ENCODE measurements around the gene CIB1. TPM values are rescaled to one million over a fixed set of nuclear protein-coding genes. Genes with fewer than 3 reads are reported as not detected.

The CIB1 gene
- total and polyA plus RNA-seq, 12 donors: 70.5 to 144 (median 79.7) TPM

DNA sequence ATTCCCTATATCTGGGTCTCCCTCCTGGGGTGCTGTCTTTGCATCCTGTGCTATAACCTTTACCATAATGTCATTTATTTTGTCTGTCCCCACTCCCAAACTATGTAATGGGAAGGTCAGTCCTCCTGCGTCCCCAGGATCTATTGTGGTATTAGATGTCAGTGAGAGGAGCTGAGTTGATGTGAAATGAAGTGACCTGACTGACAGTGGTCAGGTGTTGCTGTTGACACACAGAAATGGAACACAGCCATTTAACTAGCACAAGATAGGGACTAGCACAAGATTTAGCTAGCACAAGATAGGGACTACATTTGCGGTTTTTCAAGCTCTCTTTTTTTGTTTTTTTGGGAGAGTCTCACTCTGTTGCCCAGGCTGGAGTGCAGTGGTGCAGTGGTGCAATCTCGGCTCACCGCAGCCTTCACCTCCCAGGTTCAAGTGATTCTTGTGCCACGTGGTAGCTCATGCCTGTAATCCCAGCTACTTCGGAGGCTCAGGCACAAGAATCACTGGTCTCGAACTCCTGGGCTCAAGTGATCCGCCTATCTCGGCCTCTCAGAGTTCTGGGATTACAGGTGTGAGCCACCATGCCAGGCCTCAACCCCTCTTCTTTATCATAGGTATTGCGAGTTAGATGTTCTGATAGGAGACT is 36.9 kb upstream of the CIB1 start:
- Histone ChIP-seq H3K9me3 (no peaks in the 10 kb centered on the region), H3K27ac (peak overlapping the region in 3 of 10 donors; percentile 22 to 49 (median 31)), H3K27me3 (no peaks in the 10 kb centered on the region), H3K36me3 (peaks cover 0 to 84% (median 21%) of the 10 kb centered on the region in 9 donors), H3K4me1 (peaks cover 15 to 67% (median 57%) of the 10 kb centered on the region in 9 donors), H3K4me3 (no peak overlapping the region)
- intact Hi-C loops (cut with DNase I): no loop called here
- DNase-seq: no peak
- WGBS, 2 donors: 82 to 83% methylated on average over 10 of the region's 10 CpGs
- ATAC-seq: no peak
- TF ChIP-seq, protein P1, sequence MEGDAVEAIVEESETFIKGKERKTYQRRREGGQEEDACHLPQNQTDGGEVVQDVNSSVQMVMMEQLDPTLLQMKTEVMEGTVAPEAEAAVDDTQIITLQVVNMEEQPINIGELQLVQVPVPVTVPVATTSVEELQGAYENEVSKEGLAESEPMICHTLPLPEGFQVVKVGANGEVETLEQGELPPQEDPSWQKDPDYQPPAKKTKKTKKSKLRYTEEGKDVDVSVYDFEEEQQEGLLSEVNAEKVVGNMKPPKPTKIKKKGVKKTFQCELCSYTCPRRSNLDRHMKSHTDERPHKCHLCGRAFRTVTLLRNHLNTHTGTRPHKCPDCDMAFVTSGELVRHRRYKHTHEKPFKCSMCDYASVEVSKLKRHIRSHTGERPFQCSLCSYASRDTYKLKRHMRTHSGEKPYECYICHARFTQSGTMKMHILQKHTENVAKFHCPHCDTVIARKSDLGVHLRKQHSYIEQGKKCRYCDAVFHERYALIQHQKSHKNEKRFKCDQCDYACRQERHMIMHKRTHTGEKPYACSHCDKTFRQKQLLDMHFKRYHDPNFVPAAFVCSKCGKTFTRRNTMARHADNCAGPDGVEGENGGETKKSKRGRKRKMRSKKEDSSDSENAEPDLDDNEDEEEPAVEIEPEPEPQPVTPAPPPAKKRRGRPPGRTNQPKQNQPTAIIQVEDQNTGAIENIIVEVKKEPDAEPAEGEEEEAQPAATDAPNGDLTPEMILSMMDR (IDR thresholded peaks at IDR 0.05): no peak

DNA sequence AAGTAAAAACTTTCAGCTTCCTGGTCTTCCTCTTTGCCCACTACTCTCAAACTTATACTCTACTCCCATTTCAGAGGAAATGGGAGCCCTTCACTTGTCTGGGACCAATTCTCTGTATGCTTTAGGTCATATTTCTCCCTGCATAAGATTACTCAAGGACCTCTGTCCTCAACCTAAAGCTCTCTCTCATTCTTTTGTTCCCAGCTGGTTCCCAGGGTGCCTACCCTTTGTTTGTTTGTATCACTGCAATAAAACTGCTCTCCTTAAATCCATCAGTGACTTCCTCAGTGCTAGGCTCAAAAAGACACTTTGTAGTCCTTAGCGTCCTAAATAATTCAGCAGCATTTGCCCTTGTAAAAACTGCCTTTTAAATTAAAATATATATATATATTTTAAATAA is 34.7 kb upstream of the CIB1 start:
- Histone ChIP-seq H3K4me1 (peaks cover 15 to 79% (median 65%) of the 10 kb centered on the region in 9 donors), H3K27ac (no peak overlapping the region), H3K27me3 (no peaks in the 10 kb centered on the region), H3K4me3 (no peak overlapping the region), H3K9me3 (no peaks in the 10 kb centered on the region), H3K36me3 (peaks cover 0 to 64% (median 21%) of the 10 kb centered on the region in 9 donors)
- TF ChIP-seq, protein P1 (IDR thresholded peaks at IDR 0.05): no peak
- 80 to 90% methylated on average over 1 of the region's 1 CpG for WGBS, 2 donors
- ATAC-seq (no peak), DNase-seq (no peak)
- intact Hi-C loops (cut with DNase I): loop anchor here in 3 of 10 donors (2.0 to 5.0 kb wide), 2 partner anchors 36 kb away; partner anchors contain the start of genes CIB1 (in 3 of the 3) and GDPGP1 (in 2 of the 3)

DNA sequence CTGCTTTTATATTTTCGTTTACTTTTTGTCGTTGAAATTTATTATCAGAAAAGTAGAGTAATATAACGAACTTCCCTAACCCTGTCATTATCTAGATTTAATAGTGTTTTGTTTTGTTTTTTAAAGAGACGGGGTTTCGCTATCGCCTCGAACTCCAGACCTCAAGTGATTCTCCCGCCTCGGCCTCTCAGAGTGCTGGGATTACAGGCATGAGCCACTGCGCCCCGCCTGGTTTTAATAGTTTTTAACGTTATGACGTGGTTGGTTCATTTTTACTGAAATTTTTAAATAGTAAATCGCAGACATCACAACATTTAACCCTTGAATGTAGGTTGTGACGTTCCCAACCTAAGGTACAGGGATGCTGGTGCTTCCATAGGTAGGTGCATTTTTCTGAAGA is 32.7 kb upstream of the CIB1 start:
- no peak for DNase-seq
- peak overlapping the region in 9 of 10 donors; percentile 93 to 99 (median 96) for H3K27ac ChIP-seq
- intact Hi-C loops (cut with DNase I): loop anchor here in 2 of 10 donors (5.0 kb wide), 1 partner anchor 34 kb away; the partner anchor contains the start of genes CIB1 (in 2 of the 2) and GDPGP1 (in 2 of the 2)
- peaks cover 0 to 45% (median 19%) of the 10 kb centered on the region in 9 donors for H3K36me3 ChIP-seq
- no peaks in the 10 kb centered on the region for H3K9me3 ChIP-seq
- H3K27me3 ChIP-seq: no peaks in the 10 kb centered on the region
- ATAC-seq: no peak
- 17 to 23% methylated on average over 15 of the region's 15 CpGs for WGBS, 2 donors
- TF ChIP-seq, protein P1 (IDR thresholded peaks at IDR 0.05): no peak
- H3K4me1 ChIP-seq: peaks cover 15 to 72% (median 57%) of the 10 kb centered on the region in 9 donors
- H3K4me3 ChIP-seq: peak overlapping the region; percentile 62 to 90 (median 84)

DNA sequence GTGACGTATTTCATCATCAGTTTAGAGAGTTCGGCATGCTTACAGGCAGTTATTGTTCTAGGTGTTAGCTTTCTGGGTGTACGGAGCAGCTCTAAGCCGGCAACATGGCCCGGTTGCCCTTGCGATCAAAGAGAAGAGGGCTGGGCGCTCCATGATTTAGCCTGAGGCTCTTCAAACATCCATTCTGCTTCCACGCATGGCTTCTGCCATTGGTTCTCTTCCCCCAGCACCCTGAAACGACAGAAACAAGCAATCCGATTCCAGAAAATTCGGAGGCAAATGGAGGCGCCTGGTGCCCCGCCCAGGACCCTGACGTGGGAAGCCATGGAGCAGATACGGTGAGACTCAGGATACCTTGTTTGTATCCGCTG is 32.3 kb upstream of the CIB1 start:
- intact Hi-C loops (cut with DNase I): loop anchor here in 2 of 10 donors (5.0 kb wide), 1 partner anchor 34 kb away; the partner anchor contains the start of genes CIB1 (in 2 of the 2) and GDPGP1 (in 2 of the 2)
- peak in 7 of 8 donors; percentile 18 to 48 (median 31) for ATAC-seq

More for the DNA sequence above, 32.3 kb upstream of the CIB1 start:
- H3K36me3 ChIP-seq: peaks cover 0 to 40% (median 14%) of the 10 kb centered on the region in 9 donors
- H3K4me3 ChIP-seq: peak overlapping the region; percentile 62 to 90 (median 84)
- DNase-seq: peak; percentile 21 to 42
- 0% methylated on average over 16 of the region's 16 CpGs for WGBS, 2 donors
- H3K27me3 ChIP-seq: no peaks in the 10 kb centered on the region
- H3K4me1 ChIP-seq: peaks cover 14 to 68% (median 53%) of the 10 kb centered on the region in 9 donors
- TF ChIP-seq, protein P1 (IDR thresholded peaks at IDR 0.05): no peak
- no peaks in the 10 kb centered on the region for H3K9me3 ChIP-seq
- peak overlapping the region; percentile 93 to 99 (median 96) for H3K27ac ChIP-seq
